ENCODE measurements around the gene MTHFSD.

DNA sequence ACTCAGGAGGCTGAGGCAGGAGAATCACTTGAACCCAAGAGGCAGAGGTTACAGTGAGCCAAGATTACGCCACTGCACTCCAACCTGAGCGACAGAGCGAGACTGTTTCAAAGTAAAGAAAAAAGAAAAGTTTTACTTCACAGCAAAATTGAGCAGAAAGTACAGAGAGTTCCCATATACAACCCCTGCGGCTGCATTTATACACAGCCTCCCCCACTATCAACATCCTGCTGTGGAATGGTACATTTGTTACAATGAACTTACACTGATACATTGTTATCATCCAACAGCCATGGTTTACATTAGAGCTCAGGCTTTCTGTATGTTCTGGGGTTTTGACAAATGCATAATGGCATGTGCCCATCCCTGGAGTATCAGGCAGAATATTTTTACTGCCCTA is 2.6 kb upstream of the MTHFSD start:
- TF ChIP-seq, protein P1, sequence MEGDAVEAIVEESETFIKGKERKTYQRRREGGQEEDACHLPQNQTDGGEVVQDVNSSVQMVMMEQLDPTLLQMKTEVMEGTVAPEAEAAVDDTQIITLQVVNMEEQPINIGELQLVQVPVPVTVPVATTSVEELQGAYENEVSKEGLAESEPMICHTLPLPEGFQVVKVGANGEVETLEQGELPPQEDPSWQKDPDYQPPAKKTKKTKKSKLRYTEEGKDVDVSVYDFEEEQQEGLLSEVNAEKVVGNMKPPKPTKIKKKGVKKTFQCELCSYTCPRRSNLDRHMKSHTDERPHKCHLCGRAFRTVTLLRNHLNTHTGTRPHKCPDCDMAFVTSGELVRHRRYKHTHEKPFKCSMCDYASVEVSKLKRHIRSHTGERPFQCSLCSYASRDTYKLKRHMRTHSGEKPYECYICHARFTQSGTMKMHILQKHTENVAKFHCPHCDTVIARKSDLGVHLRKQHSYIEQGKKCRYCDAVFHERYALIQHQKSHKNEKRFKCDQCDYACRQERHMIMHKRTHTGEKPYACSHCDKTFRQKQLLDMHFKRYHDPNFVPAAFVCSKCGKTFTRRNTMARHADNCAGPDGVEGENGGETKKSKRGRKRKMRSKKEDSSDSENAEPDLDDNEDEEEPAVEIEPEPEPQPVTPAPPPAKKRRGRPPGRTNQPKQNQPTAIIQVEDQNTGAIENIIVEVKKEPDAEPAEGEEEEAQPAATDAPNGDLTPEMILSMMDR (IDR thresholded peaks at IDR 0.05): no peak
- TF ChIP-seq POLR2AphosphoS5 (IDR thresholded peaks at IDR 0.05) (no peak), EP300 (IDR thresholded peaks at IDR 0.05) (no peak), POLR2A (IDR thresholded peaks at IDR 0.05; ENCODE audit: low read depth) (no peak)
